Measurements from ENCODE around the gene THAP12.

The THAP12 gene

DNA sequence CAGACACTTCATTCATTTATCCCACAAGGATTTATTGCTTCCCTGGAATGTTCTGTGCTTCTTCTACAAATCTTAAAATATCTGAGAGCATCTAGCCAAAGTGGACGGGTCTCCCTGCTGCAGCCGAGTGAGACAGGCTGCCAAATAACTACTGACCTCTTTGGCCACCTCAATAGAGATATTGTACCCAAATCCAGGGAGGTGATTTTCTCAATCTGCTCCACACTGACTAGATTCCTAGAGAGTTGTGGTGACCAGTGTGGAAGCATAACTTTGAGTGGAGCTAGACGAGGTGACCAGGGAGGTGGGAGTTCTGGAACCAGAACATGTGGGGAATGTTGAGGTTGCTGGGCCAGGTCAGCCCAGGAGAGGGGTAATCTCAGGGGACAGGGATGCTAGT is 77.5 kb downstream of the THAP12 start:
- DNase-seq (ENCODE audit: low read depth), result no peak

DNA sequence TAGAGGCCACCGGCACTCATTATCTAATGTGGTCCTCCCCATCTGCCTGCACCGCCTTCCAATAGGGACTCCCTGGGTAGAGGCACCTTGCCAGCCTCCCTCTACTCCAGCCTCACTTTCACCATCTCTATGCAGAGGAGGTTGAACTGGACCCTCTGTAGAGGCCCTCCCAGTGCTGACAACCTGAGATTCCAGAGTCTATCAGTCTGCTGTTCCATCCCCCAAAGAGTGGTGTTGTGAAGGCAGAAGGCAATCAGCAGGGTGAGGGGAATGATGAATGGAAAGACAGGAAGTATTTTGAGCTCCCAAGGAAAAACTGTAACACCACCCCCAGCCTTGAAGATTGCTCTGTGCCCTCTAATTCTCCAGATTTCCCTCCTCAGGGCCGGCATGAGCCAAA is 77.9 kb downstream of the THAP12 start:
- no peak for DNase-seq (ENCODE audit: low read depth)
